Measurements from ENCODE around the gene DBH.

Gene DBH

GRCh38 chr9:133628766-133629165 lies 7.4 kb upstream of the DBH start:
- DNase-seq: no peak

GRCh38 chr9:133629221-133630110 lies 6.7 kb upstream of the DBH start:
- no peak for DNase-seq

GRCh38 chr9:133631111-133631510 lies 5.1 kb upstream of the DBH start:
- no peak for DNase-seq

GRCh38 chr9:133632806-133633680 lies 3.1 kb upstream of the DBH start:
- DNase-seq: no peak

- no peak for DNase-seq
Measured at GRCh38 chr9:133633681-133634080, 2.5 kb upstream of the DBH start.

GRCh38 chr9:133634081-133634691 lies 2.0 kb upstream of the DBH start:
- DNase-seq: no peak

- no peak for DNase-seq
Measured at GRCh38 chr9:133635098-133635497, 1.1 kb upstream of the DBH start.

- no peak for DNase-seq
Measured at GRCh38 chr9:133636902-133637301, 739 bp downstream of the DBH start.

GRCh38 chr9:133637451-133638055 lies 1.4 kb downstream of the DBH start:
- no peak for DNase-seq

- DNase-seq: no peak
Measured at GRCh38 chr9:133638076-133638475, 1.9 kb downstream of the DBH start.

GRCh38 chr9:133638711-133639110 lies 2.5 kb downstream of the DBH start:
- no peak for DNase-seq

GRCh38 chr9:133639613-133640012 lies 3.5 kb downstream of the DBH start:
- DNase-seq: no peak

GRCh38 chr9:133640160-133640559 lies 4.0 kb downstream of the DBH start:
- DNase-seq: no peak

- no peak for DNase-seq
Measured at GRCh38 chr9:133640580-133641395, 4.6 kb downstream of the DBH start.

GRCh38 chr9:133641396-133641655 lies 5.2 kb downstream of the DBH start:
- DNase-seq: no peak

- DNase-seq: no peak
Measured at GRCh38 chr9:133641861-133642595, 5.9 kb downstream of the DBH start.

- no peak for DNase-seq
Measured at GRCh38 chr9:133642708-133643361, 6.7 kb downstream of the DBH start.

- no peak for DNase-seq
Measured at GRCh38 chr9:133643362-133643755, 7.2 kb downstream of the DBH start.

- DNase-seq: no peak
Measured at GRCh38 chr9:133643978-133644760, 8.0 kb downstream of the DBH start.

- no peak for DNase-seq
Measured at GRCh38 chr9:133645021-133645765, 9.0 kb downstream of the DBH start.

Measured in CD4-positive, alpha-beta T cell treated with Interferon gamma for 1 hour (primary cell).